ENCODE data around the gene CT47C1.

Gene CT47C1

DNA sequence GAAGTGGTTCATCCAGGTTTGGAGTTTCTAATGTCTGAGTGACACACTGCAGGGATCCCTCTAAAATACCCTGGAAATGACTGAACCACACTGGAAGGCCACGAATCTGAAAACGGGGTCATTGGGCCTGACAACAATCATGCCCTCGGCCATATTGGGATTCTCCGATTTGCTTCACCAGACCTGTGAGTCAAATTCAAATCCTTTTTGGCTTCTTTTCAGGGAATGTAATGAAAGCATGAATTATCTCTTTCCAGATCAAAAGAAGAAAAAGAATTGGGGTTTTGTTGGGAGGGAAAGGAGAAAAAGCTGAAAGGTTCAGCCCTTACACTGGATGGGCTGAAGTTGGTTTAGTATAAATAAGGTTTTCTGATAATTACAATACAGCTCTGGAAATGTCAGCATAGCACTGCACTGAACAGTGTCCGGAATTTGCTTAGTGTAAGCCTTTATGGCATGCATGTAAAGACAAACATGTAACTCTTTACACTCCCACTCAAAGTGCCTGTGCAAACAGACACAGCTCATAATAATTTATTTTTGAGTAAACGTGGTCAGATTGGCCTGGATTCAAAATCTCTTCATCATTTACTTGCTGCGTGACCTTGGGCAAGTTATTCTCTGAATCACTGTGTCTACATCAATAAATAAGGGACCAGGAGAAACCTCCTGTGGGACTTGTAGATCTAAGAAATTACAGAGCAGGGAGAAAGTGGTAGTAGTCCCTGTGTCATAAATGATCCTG is 21.4 kb downstream of the CT47C1 start:
- no peak overlapping the region for H3K4me3 ChIP-seq (ENCODE audit: low read depth, low read length)
- TF ChIP-seq, protein P1, sequence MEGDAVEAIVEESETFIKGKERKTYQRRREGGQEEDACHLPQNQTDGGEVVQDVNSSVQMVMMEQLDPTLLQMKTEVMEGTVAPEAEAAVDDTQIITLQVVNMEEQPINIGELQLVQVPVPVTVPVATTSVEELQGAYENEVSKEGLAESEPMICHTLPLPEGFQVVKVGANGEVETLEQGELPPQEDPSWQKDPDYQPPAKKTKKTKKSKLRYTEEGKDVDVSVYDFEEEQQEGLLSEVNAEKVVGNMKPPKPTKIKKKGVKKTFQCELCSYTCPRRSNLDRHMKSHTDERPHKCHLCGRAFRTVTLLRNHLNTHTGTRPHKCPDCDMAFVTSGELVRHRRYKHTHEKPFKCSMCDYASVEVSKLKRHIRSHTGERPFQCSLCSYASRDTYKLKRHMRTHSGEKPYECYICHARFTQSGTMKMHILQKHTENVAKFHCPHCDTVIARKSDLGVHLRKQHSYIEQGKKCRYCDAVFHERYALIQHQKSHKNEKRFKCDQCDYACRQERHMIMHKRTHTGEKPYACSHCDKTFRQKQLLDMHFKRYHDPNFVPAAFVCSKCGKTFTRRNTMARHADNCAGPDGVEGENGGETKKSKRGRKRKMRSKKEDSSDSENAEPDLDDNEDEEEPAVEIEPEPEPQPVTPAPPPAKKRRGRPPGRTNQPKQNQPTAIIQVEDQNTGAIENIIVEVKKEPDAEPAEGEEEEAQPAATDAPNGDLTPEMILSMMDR (IDR thresholded peaks at IDR 0.05; ENCODE audit: insufficient read depth, low read depth, low read length, missing control alignments), result no peak
- no peak for DNase-seq (ENCODE audit: low read depth)

DNA sequence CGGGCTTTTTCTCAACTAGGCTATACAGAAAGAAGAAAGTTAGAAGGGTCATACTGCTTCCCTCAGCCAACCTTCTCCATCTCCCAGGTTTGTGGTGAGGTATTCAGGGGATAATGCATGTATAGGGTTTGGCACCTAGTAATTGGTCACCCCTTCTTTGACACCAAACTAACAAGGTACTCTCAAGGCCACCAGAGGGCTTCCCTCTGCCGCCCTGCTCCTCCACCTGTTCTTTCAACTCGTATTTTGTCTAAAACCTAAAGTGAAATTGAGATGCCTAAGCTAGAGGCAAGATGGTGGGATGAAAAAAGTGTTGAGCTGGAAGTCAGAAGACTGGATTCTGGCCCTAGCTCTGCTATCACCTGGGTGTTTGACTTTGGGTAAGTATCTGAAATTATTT is 22.0 kb downstream of the CT47C1 start:
- TF ChIP-seq, protein P1 (IDR thresholded peaks at IDR 0.05; ENCODE audit: insufficient read depth, low read depth, low read length, missing control alignments), result no peak
- peak; percentile 1 for DNase-seq (ENCODE audit: low read depth)

DNA sequence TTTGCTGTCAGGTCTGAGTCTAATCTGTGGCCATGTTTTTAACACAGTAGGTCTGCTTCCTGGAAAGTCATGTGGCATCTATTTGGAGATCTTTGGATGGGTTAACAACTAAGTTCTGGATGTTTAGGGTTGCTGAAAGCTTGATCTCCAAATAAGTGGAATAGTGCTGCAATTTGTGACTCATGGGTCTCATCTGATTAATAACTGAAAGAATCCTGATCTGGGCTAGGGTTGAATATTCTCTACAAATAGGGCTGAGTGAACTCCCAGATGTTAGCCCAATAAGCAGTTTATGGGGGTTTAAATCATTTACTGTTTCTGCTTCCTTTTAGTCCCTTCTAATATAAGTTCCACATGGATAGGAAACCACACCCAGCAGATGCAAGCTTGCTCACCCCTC is 23.1 kb downstream of the CT47C1 start:
- no peak for DNase-seq (ENCODE audit: low read depth)
- TF ChIP-seq, protein P1 (IDR thresholded peaks at IDR 0.05; ENCODE audit: insufficient read depth, low read depth, low read length, missing control alignments), result no peak
- no peak overlapping the region for H3K4me3 ChIP-seq (ENCODE audit: low read depth, low read length)

More for the DNA sequence above, 22.0 kb downstream of the CT47C1 start:
- no peak overlapping the region for H3K4me3 ChIP-seq (ENCODE audit: low read depth, low read length)

DNA sequence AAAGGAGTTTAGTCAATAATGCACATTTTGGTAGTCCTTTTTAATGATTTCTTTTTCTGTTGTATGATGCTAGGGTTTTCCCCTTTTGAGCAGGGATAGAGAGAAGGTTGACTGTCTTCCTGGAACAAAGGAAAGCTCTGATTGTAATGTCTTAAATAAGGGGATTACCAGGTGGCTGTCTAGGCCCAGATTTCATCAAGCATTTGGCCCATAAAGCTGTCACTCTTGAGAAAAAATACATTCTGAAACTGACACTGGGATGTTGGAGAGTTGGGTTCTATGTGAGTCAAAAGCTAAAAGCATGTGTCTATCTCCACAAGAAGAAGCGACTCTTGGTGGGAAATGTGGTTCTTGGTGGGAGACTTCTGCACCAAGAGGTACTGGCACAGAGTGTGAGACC is 28.4 kb downstream of the CT47C1 start:
- TF ChIP-seq, protein P1 (IDR thresholded peaks at IDR 0.05; ENCODE audit: insufficient read depth, low read depth, low read length, missing control alignments), result no peak
- peak; percentile 8 for DNase-seq (ENCODE audit: low read depth)
- H3K4me3 ChIP-seq (ENCODE audit: low read depth, low read length), result no peak overlapping the region

DNA sequence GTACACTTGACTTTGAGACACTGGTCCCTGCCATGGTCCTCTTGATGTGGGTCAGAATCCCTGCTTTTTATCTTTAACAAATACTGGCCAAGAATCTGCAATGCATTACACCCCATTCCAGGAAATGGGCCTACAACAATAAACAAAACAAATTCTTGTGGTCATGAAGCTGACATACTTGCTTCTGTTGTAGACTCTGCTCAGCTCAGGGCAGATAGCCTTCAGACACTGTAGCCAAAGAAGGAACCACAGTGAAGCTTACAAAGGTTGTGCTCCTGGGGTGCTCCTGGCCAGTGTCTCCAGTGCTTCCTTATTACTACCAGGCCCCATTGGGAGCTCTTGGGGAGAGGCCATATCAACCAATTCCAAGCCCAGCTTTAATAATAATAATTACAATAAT is 33.0 kb downstream of the CT47C1 start:
- TF ChIP-seq, protein P1 (IDR thresholded peaks at IDR 0.05; ENCODE audit: insufficient read depth, low read depth, low read length, missing control alignments), result no peak
- H3K4me3 ChIP-seq (ENCODE audit: low read depth, low read length), result no peak overlapping the region
- DNase-seq (ENCODE audit: low read depth), result no peak

DNA sequence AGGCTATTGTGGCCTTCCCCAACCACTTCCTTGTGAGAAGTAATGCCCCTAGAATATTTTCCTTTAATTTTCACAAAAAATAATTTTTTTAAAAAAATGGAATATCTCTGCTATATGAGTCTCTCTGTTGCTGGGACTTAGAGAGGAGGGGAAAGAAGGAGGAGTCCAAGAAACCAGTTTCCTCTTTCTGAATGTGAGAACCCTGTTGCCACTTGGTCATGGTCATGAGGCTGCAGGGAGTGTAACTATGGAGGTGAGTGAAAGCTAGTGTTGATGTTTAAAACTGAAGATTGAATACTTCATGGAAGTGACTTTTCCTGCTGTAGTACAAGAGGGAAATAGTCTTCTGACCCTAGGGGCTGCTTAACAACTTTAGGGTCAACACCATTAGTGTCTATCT is 34.4 kb downstream of the CT47C1 start:
- TF ChIP-seq, protein P1 (IDR thresholded peaks at IDR 0.05; ENCODE audit: insufficient read depth, low read depth, low read length, missing control alignments), result no peak
- no peak for DNase-seq (ENCODE audit: low read depth)
- no peak overlapping the region for H3K4me3 ChIP-seq (ENCODE audit: low read depth, low read length)

Data from GM12865 (cell line).